Measurements from ENCODE around the gene LPIN1. TPM values are rescaled to one million over a fixed set of nuclear protein-coding genes. Genes with fewer than 3 reads are reported as not detected.

Gene LPIN1
- polyA plus RNA-seq, 2 of the 4 experiments (the other 2 are of a cell fraction): 19.2 to 27.5 TPM

- TF ChIP-seq HEYL (CRISPR knock-in tag; IDR thresholded peaks at IDR 0.05): no peak
- no peak for TF ChIP-seq BCL3 (IDR thresholded peaks at IDR 0.05)
- TF ChIP-seq NFE2L2 (conservative IDR thresholded peaks at IDR 0.05; ENCODE audit: low read length): no peak
- TF ChIP-seq TFCP2L1 (CRISPR knock-in tag; IDR thresholded peaks at IDR 0.05): no peak
- no peak for TF ChIP-seq MYC (IDR thresholded peaks at IDR 0.05; ENCODE audit: borderline replicate concordance, low read length)
- TF ChIP-seq E2F6 (IDR thresholded peaks at IDR 0.05; ENCODE audit: borderline replicate concordance, low read depth): no peak
- TF ChIP-seq JUNB (IDR thresholded peaks at IDR 0.05): no peak
- no peak for TF ChIP-seq BHLHE40 (IDR thresholded peaks at IDR 0.05; ENCODE audit: low read depth, low read length)
- no peak for TF ChIP-seq ELK1 (IDR thresholded peaks at IDR 0.05; ENCODE audit: low read depth, low read length)
- TF ChIP-seq CBX8 (IDR thresholded peaks at IDR 0.05): no peak
- TF ChIP-seq POLR2A (IDR thresholded peaks at IDR 0.05; ENCODE audit: low read length): no peak
- no peak for TF ChIP-seq PHF8 (IDR thresholded peaks at IDR 0.05; ENCODE audit: borderline replicate concordance, low read depth)
- TF ChIP-seq HMGXB4 (CRISPR knock-in tag; IDR thresholded peaks at IDR 0.05; ENCODE audit: borderline replicate concordance): no peak
- no peak for TF ChIP-seq MAZ (IDR thresholded peaks at IDR 0.05; ENCODE audit: borderline replicate concordance, low read depth, low read length)
- no peak for TF ChIP-seq RCOR1 (IDR thresholded peaks at IDR 0.05; ENCODE audit: low read depth, low read length)
- no peak for TF ChIP-seq FOXS1 (CRISPR knock-in tag; IDR thresholded peaks at IDR 0.05)
- no peak for TF ChIP-seq HOXA7 (CRISPR knock-in tag; IDR thresholded peaks at IDR 0.05)
- WGBS (ENCODE audit: missing lambda C conversion rate): 45% methylated on average over 5 of the region's 5 CpGs
- Histone ChIP-seq H3K4me3 (no peak overlapping the region), H3K9me3 (no peaks in the 10 kb centered on the region), H3K4me2 (no peak overlapping the region), H3K27ac (no peak overlapping the region), H3K4me1 (no peaks in the 10 kb centered on the region)
- DNase-seq (ENCODE audit: low read depth in 1 of 2, low spot score in 1 of 2) (no peak), ATAC-seq (no peak), FAIRE-seq (no peak)
- POLR2A ChIA-PET: no interaction called here
- CTCF ChIA-PET: no interaction called here
Observed at GRCh38 chr2:11870584-11870983, 124.2 kb downstream of the LPIN1 start.

GRCh38 chr2:11871421-11871820 lies 125.0 kb downstream of the LPIN1 start:
- H3K27ac ChIP-seq: no peak overlapping the region
- no peak overlapping the region for H3K4me2 ChIP-seq
- ATAC-seq (no peak), FAIRE-seq (no peak), DNase-seq (ENCODE audit: low read depth in 1 of 2, low spot score in 1 of 2) (no peak)
- ChIA-PET POLR2A (no interaction called here), CTCF (interaction anchor here (0.9 to 2.9 kb wide), 2 partner anchors 8 to 43 kb away, joined by 3 to 22 read pairs; no protein-coding TSS in a partner anchor)
- H3K4me3 ChIP-seq: no peak overlapping the region
- H3K4me1 ChIP-seq: no peaks in the 10 kb centered on the region
- no peaks in the 10 kb centered on the region for H3K9me3 ChIP-seq
- WGBS (ENCODE audit: missing lambda C conversion rate): 23% methylated on average over 4 of the region's 4 CpGs
- TF ChIP-seq PHF8 (IDR thresholded peaks at IDR 0.05; ENCODE audit: borderline replicate concordance, low read depth) (no peak), KDM5A (IDR thresholded peaks at IDR 0.05) (no peak), MYC (IDR thresholded peaks at IDR 0.05; ENCODE audit: borderline replicate concordance, low read length) (no peak), ZC3H11A (IDR thresholded peaks at IDR 0.05) (no peak), HOXB5 (CRISPR knock-in tag; IDR thresholded peaks at IDR 0.05) (no peak), RFX5 (IDR thresholded peaks at IDR 0.05) (no peak), ATOH8 (CRISPR knock-in tag; IDR thresholded peaks at IDR 0.05; ENCODE audit: low read depth) (no peak), TFCP2L1 (CRISPR knock-in tag; IDR thresholded peaks at IDR 0.05) (no peak), RAD21 (conservative IDR thresholded peaks at IDR 0.05 in 1 of 2, IDR thresholded peaks at IDR 0.05 in 1 of 2) (no peak), CEBPB (IDR thresholded peaks at IDR 0.05) (no peak), EHF (CRISPR knock-in tag; IDR thresholded peaks at IDR 0.05) (no peak), HOXA7 (CRISPR knock-in tag; IDR thresholded peaks at IDR 0.05) (no peak), REST (IDR thresholded peaks at IDR 0.05) (no peak), POLR2A (IDR thresholded peaks at IDR 0.05; ENCODE audit: low read length) (no peak), JUN (IDR thresholded peaks at IDR 0.05) (no peak), CBX2 (IDR thresholded peaks at IDR 0.05; ENCODE audit: borderline replicate concordance, low read depth) (no peak), MAZ (IDR thresholded peaks at IDR 0.05; ENCODE audit: borderline replicate concordance, low read depth, low read length) (no peak), MAFK (IDR thresholded peaks at IDR 0.05; ENCODE audit: partially characterized antibody) (no peak)

All from A549 (cell line).